GM23338 (cell line): ENCODE data around the gene ZFPL1. TPM values are rescaled to one million over a fixed set of nuclear protein-coding genes. Genes with fewer than 3 reads are reported as not detected.
A peak's percentile ranks its signal among the peaks of the same experiment; 100 is the strongest.

Experiments
- ATAC-seq: fragments of 200-7000 bp; cut with Tn5 transposase; 3 replicates; pipeline ENCODE4 v1.9.1; 2020
- DNase-seq: peaks from one replicate; pipeline ENCODE4 v3.0.0-alpha.2; 2015; ENCODE audit warnings: low spot score
- H2AFZ ChIP-seq: fragments of 200-600 bp; sonication (generic); 2 replicates; pipeline ENCODE4 v1.8.0; 2016; ENCODE audit warnings: antibody characterized with exemption, mild to moderate bottlenecking, moderate library complexity
- H3F3A ChIP-seq: fragments of 200-600 bp; sonication (generic); replicated peaks from 2 replicates; pipeline ENCODE4 v1.8.0; 2017; ENCODE audit warnings: antibody characterized with exemption, mixed run types, low read depth
- H3K27ac ChIP-seq: fragments of 200-600 bp; sonication (generic); 2 replicates; pipeline ENCODE4 v1.6.1; 2016; ENCODE audit warnings: low read depth
- H3K27me3 ChIP-seq: fragments of 200-600 bp; sonication (generic); 2 replicates; pipeline ENCODE4 v1.8.0; 2016; ENCODE audit warnings: mild to moderate bottlenecking, mixed run types, moderate library complexity; ENCODE audit not compliant: insufficient read depth
- H3K36me3 ChIP-seq: fragments of 200-600 bp; sonication (generic); 2 replicates; pipeline ENCODE4 v1.8.0; 2016; ENCODE audit warnings: mild to moderate bottlenecking; ENCODE audit not compliant: insufficient read depth
- H3K4me1 ChIP-seq: fragments of 200-600 bp; sonication (generic); 2 replicates; pipeline ENCODE4 v1.8.0; 2016; ENCODE audit warnings: mild to moderate bottlenecking, moderate library complexity; ENCODE audit not compliant: insufficient read depth
- H3K4me2 ChIP-seq: fragments of 200-600 bp; sonication (generic); 2 replicates; pipeline ENCODE4 v1.7.1; 2017; ENCODE audit warnings: mixed run types
- H3K4me3 ChIP-seq: fragments of 200-600 bp; sonication (generic); 2 replicates; pipeline ENCODE4 v1.6.1; 2016; ENCODE audit warnings: mixed run types
- H3K79me2 ChIP-seq: fragments of 200-600 bp; sonication (generic); replicated peaks from 2 replicates; pipeline ENCODE4 v1.8.0; 2017; ENCODE audit warnings: mild to moderate bottlenecking; ENCODE audit not compliant: insufficient read depth
- H3K9me2 ChIP-seq: fragments of 200-600 bp; sonication (generic); 2 replicates; pipeline ENCODE4 v1.8.0; 2017; ENCODE audit not compliant: insufficient read depth
- H4K20me1 ChIP-seq: fragments of 200-600 bp; sonication (generic); replicated peaks from 2 replicates; pipeline ENCODE4 v1.8.0; 2017; ENCODE audit warnings: mild to moderate bottlenecking; ENCODE audit not compliant: insufficient read depth
- H3K27ac Mint-ChIP-seq: 2 replicates; pipeline ENCODE4 v1.8.0; 2020; ENCODE audit warnings: inconsistent platforms, mild to moderate bottlenecking, moderate library complexity, mixed read lengths
- H3K27me3 Mint-ChIP-seq: 3 replicates; pipeline ENCODE4 v1.8.0; 2022; ENCODE audit warnings: low read depth, mild to moderate bottlenecking, moderate library complexity, mixed read lengths, inconsistent platforms; ENCODE audit not compliant: insufficient read depth, poor library complexity
- H3K36me3 Mint-ChIP-seq: 3 replicates; pipeline ENCODE4 v1.8.0; 2021; ENCODE audit warnings: low read depth, mild to moderate bottlenecking, inconsistent platforms, moderate library complexity, mixed read lengths
- H3K4me1 Mint-ChIP-seq: 3 replicates; pipeline ENCODE4 v1.8.0; 2020; ENCODE audit warnings: mild to moderate bottlenecking, inconsistent platforms, mixed read lengths
- H3K4me3 Mint-ChIP-seq: 3 replicates; pipeline ENCODE4 v1.8.0; 2021; ENCODE audit warnings: moderate library complexity, mild to moderate bottlenecking, inconsistent platforms, mixed read lengths
- H3K9me3 Mint-ChIP-seq: 3 replicates; pipeline ENCODE4 v1.8.0; 2020; ENCODE audit warnings: moderate library complexity, mild to moderate bottlenecking, inconsistent platforms, mixed read lengths
- CREB1 ChIP-seq: fragments of 250-450 bp; sonication (Bioruptor Pico); IDR thresholded peaks from 2 replicates; pipeline ENCODE4 v1.5.0; 2020; ENCODE audit warnings: low read depth, mild to moderate bottlenecking, moderate library complexity
- CTCF ChIP-seq, 2 experiments: fragments of 200-600 bp in 1 of 2; sonication (generic) in 1 of 2; conservative IDR thresholded peaks; 2 replicates each; pipeline versions ENCODE4 v1.5.1 to v1.6.1; 2016 to 2017; ENCODE audit warnings: antibody characterized with exemption in 2 of 2, low read depth in 2 of 2, mild to moderate bottlenecking in 2 of 2, moderate library complexity in 1 of 2
- EZH2 ChIP-seq: fragments of 200-600 bp; sonication (generic); IDR thresholded peaks from one replicate; pipeline ENCODE4 v1.8.0; 2017; ENCODE audit warnings: antibody characterized with exemption, mild to moderate bottlenecking, low read depth; ENCODE audit not compliant: unreplicated experiment
- EZH2phosphoT487 ChIP-seq: fragments of 200-600 bp; sonication (generic); IDR thresholded peaks from one replicate; pipeline ENCODE4 v1.8.1; 2018; ENCODE audit warnings: antibody characterized with exemption; ENCODE audit not compliant: unreplicated experiment
- POLR2AphosphoS5 ChIP-seq: IDR thresholded peaks from 2 replicates; pipeline ENCODE4 v1.6.1; 2016; ENCODE audit warnings: antibody characterized with exemption, low read depth
- REST ChIP-seq: IDR thresholded peaks from one replicate; pipeline ENCODE4 v1.6.1; 2018; ENCODE audit warnings: antibody characterized with exemption; ENCODE audit not compliant: unreplicated experiment
- ZNF114 ChIP-seq: fragments of 250-450 bp; sonication (Bioruptor Pico); IDR thresholded peaks from 2 replicates; pipeline ENCODE4 v1.5.0; 2020; ENCODE audit warnings: mild to moderate bottlenecking, moderate library complexity
- polyA plus RNA-seq: library from polyadenylated mRNA; unstranded; fragments of >200 nt; fragmentation: Nextera tagmentation; extraction: Ambion mirVana; gene quantifications from 2 replicates; pipeline ENCODE4 v1.2.1, GENCODE V29; 2016
- total RNA-seq: library from RNA; depleted of rRNA; stranded (reverse); fragments of >200 nt; shearing (Covaris generic); gene quantifications from 2 replicates; pipeline ENCODE4 v1.2.3, GENCODE V29; 2014

ZFPL1 gene
- total and polyA plus RNA-seq, 2 experiments from 2014 or later = 26.3 to 26.8 TPM

DNA sequence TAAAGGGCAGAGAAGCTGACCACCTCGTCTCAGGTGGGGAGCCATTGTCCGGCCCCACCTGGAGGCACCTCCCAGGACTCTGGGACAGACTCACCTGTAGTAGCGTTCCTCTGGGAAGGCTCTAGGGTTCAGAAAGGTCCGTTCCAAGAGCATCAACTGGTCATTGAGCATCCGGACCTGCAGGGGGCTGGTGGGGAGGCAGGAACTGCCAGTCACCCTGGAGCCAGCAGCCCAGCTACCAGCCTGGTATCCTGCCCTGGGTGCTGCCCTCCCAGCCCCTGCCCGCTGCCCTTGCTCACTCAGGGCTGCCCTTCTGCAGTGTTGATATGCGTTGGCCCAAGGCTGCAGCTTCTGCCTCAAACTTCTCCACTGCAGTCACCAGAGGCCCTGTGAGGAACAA, 38.3 kb upstream of the ZFPL1 start (continued):
- TF ChIP-seq POLR2AphosphoS5 = no peak
- no peak for TF ChIP-seq REST

DNA sequence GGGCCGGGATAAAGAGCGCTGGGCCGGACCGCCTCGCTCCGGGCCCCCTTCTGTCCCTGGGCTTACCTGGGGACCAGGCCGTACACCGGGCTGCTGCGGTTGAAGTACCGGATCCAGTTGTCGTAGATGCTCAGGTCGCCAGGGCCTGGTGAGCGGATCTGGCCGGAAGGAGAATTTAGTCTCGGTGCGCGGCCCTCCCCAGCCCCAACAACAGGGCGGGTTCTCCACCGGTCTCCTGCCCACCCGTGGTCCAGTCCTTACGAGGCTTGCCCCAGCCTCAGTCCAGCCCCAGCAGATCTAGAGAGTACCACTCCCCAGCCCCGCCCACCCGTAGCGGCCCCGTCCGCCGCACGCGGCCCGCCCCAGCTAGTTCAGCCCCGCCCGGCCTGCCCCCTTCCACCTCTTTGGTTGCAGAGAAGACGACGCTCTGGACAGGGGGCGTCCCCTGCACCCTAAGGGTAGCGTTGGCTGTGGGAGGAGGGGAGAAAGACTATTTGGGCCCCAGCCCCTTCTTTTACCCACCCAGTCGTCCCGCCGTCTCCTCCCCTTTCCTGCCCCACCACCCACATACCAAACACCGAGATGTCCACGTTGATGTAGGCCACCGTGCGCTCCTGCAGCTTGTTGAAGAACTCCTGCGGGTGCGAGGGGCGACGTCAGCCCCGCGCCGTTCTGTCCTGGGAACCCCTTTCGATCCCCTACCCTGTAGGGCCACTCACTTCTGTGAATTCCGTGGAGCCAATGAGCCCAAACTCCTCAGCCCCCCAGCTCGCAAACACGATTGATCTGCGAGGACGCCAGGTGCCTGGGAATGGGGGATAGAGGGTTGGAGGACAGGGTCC, 36.2 kb upstream of the ZFPL1 start:
- Histone ChIP-seq H3F3A (0 out of 2 replicates have a peak, but pooled peaks cover 4% of the 10 kb centered on the region), H3K79me2 (peaks cover 8% of the 10 kb centered on the region), H3K9me2 (no peaks in the 10 kb centered on the region), H3K4me3 (peak overlapping the region; percentile 65), H4K20me1 (peaks cover 8% of the 10 kb centered on the region), H3K4me2 (peak overlapping the region; percentile 89), H3K36me3 (no peaks in the 10 kb centered on the region), H3K27me3 (peaks cover 7% of the 10 kb centered on the region; the same call in 1 of the 2 replicates), H3K4me1 (peaks cover 3% of the 10 kb centered on the region; the same call in 1 of the 2 replicates), H2AFZ (peak overlapping the region; percentile 99), H3K27ac (no peak overlapping the region)
- H3K9me3 Mint-ChIP-seq = no peaks in the 10 kb centered on the region
- TF ChIP-seq CTCF (conservative IDR thresholded peaks at IDR 0.05; ENCODE audit: low read depth in 2 of 2) (no peak), EZH2 (no peak), REST (no peak), POLR2AphosphoS5 (peak; percentile 19; the same call in 1 of the 2 replicates), ZNF114 (CRISPR knock-in tag) (no peak), CREB1 (CRISPR knock-in tag) (no peak), EZH2phosphoT487 (no peak)
- H3K4me1 Mint-ChIP-seq = peaks cover 11% of the 10 kb centered on the region
- peaks cover 8% of the 10 kb centered on the region for H3K27me3 Mint-ChIP-seq
- peak overlapping the region; percentile 70 for H3K4me3 Mint-ChIP-seq
- DNase-seq (peak; percentile 58), ATAC-seq (peak; percentile 71)
- peaks cover 12% of the 10 kb centered on the region for H3K36me3 Mint-ChIP-seq
- H3K27ac Mint-ChIP-seq = no peak overlapping the region
